Activated CD4-positive, CD25-positive, alpha-beta regulatory T cell (primary cell): ENCODE results near the gene MYLK4.

Source experiments
- DNase-seq, 4 experiments: peaks; one replicate each; lab custom pipeline; 2025; lab: John Stamatoyannopoulos, UW

MYLK4 gene

GRCh38 chr6:2750832-2751231 lies at the start of gene MYLK4:
MYLK4 (minus strand) TSS chr6:2750922; CDS start chr6:2749294, 1,628 bp downstream.
- no peak for DNase-seq

- no peak for DNase-seq
Measured at GRCh38 chr6:2799936-2800527, 49.3 kb upstream of the MYLK4 start.

GRCh38 chr6:2798586-2799134 lies 47.9 kb upstream of the MYLK4 start:
- no peak for DNase-seq

DNA sequence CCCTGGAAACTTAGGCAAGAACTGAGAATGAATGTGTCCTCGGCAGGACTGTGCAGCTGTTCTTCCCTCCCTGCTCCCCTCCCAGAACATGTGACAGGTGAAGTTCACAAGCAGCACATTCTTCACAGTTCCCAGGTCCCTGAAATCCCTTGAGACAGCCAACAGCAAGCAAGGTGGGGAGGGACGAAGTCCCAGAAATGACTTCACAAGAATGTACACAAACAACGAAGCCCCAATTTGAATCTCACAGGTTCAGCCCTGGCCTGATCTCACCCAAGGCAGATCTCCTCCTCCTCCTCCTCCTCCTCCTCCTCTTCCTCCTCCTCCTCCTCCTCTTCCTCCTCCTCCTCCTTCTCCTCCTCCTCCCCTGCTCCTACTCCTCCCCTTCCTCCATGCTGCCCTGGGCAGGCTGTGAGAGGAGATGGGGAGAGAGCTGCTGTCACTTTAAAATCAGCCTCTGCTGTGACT lies 46.9 kb upstream of the MYLK4 start:
- no peak for DNase-seq

- DNase-seq = no peak
Measured at GRCh38 chr6:2796861-2797260, 46.1 kb upstream of the MYLK4 start.

DNA sequence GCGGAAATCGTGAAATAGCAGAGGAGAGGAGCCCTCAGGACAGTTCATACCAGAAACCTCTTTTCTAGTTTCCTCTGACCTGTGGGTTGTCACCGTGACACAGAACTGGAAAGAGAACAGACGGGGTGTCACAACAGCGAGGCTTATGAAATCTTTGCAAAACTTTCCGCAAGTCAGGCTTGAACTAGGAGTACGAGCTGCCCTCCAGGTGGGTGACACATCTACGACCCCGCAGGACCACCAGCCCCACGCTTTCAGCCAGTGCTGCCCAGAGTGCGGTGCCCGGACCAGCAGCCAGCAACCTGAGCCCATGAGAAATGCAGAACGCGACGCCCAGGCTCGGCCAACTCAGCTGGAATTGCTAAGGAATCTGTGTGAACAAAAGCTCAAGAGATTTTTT lies 45.2 kb upstream of the MYLK4 start:
- DNase-seq = no peak

DNA sequence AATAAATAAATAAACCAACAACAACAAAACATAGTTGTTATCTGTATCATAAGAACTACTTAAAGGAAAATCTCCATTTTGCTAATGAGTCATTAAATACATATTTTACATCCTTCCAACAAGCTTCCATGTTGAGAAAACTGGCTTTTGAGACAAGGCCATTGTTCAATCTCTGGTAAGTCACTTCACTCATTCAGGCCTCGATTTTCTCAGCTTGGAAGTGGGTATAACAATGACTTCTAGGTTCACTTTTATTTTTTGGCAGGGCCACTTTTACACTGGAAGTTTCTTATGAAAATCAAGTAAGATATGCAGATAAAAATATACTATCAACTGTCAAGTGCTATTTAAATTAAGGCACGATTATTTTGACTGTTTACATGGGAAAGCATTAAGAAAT lies 44.4 kb upstream of the MYLK4 start:
- DNase-seq = no peak

- DNase-seq = no peak
Measured at GRCh38 chr6:2794171-2794730, 43.5 kb upstream of the MYLK4 start.

DNA sequence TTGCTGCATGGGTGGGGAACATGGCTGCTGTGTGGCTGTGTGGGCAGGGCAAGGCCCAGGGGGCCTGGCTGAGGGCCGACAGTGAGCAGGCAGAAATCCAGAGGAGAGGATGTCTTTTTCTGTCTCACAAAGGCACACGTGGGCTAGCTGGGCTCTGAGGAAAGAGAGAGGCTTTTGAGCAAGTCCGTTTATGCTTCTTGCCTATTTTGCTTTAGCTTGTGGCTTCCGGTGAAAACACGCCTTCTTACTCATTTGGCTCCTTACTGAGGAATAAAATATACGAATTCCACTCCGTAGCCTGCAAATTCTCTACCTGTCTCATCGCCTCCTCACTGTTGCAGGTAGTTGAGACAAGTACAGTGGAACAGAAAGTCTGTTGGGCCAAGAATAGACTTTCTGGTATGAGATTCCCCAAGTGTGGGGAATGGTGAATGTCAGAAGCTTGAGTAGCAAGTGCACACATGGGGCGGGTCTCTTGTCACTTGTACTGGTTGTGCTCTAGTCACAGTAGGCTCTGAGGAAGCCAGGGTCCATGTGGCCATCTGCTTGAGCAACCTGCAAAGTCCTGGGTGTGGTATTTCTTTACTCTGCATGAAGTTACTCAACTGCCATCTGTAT lies 42.9 kb upstream of the MYLK4 start:
- no peak for DNase-seq

GRCh38 chr6:2792330-2793110 lies 41.8 kb upstream of the MYLK4 start:
- DNase-seq = no peak

DNA sequence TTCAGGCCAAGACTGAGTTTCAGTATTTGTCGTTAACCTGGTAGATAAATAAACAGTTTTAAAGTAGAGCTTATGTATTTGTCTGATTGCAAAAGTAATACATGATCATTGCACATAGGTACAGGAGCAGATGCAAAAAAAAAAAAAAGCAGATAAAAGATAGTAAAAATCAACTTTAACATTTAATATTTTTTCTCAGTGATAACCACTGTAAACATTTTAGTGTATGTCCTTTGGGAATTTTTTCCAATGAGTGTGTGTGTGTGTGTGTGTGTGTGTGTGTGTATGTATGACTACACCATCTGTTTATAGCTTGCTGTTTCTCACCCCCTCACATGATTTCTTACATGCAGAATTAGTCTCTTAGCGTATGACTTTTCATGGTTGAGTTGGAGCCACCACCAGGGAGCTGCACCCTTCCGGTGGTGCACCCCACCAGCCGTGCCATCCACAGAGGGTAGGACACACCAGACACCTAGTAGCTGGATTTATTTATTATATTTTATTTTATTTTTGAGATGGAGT lies 40.8 kb upstream of the MYLK4 start:
- no peak for DNase-seq

GRCh38 chr6:2790588-2791449 lies 40.1 kb upstream of the MYLK4 start:
- DNase-seq = no peak

DNA sequence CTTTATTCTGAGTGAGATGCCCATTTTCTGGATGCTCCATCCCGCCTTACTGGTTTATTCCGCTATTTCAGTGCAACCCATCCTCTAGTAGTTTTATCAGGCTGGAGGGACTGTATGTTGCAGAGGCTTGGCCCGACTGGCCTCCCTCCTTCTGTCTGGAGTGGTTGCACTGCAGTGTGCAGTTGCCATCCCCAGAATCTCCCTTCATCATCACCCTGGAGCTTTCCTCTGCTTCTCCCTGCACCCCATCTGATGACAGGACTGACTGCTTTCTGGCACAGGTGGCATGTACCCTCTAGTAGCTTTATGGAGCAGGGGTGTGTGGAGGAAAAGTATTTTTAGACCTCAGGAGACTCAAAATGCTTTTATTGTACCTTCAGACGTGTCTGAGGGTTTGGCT lies 35.5 kb upstream of the MYLK4 start:
- no peak for DNase-seq

- no peak for DNase-seq
Measured at GRCh38 chr6:2784930-2785329, 34.2 kb upstream of the MYLK4 start.

DNA sequence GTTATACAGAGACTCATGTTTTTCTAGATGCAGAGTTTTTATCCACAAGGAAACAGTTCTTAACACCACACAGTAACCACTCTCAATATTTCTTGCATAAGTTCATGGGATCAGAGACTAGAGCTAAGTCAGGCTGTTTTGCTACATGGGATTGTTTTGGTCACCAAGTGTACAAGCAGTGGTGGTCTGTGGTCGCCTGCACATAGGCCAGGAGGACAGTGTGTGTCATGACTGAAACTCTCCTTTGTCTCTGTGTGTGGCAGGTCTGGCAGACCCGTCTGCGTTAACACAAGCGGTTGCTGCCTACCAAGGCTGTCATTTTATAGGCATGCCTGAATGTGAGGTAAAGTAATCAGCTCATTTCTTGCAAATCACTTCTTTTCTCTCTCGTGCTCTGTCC lies 33.3 kb upstream of the MYLK4 start:
- DNase-seq = no peak

DNA sequence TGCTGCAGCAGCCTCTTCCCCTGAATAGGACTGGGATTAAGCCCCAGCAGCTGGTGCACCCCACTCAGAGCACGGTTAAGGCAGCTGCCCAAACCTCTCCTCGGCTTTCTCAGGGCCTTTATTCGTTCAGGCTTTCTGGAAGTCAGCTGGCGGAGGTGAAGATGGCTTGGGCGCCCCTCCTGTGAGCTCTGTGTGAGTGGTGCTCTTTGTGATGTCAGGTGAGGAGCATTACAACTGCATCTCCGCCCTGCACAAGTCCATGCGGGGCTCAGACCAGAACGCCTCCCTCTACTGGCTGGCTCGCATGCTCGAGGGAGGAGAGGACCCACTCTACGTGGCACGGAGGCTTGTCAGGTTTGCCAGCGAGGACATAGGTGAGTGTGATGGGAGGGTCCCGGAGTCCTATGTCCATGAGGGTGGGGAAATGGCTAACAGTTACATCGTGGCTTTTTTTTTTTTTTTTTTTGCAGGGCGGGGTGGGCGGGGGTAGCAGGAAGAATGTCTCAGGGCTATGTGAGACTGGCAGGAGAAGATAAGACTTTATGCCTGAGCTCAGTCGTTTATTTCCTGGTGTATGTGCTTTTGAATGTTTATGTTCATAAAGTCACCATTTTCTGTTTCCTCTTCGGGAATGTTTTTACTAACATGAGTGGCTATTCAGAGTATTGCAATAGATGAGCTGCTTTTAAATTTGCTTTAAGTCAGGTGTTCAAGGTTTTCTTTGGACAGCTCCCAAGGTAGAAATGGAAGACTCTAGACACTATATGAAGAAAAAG lies 32.7 kb upstream of the MYLK4 start:
- no peak for DNase-seq

GRCh38 chr6:2782825-2783187 lies 32.1 kb upstream of the MYLK4 start:
- no peak for DNase-seq

GRCh38 chr6:2782356-2782708 lies 31.6 kb upstream of the MYLK4 start:
- no peak for DNase-seq

DNA sequence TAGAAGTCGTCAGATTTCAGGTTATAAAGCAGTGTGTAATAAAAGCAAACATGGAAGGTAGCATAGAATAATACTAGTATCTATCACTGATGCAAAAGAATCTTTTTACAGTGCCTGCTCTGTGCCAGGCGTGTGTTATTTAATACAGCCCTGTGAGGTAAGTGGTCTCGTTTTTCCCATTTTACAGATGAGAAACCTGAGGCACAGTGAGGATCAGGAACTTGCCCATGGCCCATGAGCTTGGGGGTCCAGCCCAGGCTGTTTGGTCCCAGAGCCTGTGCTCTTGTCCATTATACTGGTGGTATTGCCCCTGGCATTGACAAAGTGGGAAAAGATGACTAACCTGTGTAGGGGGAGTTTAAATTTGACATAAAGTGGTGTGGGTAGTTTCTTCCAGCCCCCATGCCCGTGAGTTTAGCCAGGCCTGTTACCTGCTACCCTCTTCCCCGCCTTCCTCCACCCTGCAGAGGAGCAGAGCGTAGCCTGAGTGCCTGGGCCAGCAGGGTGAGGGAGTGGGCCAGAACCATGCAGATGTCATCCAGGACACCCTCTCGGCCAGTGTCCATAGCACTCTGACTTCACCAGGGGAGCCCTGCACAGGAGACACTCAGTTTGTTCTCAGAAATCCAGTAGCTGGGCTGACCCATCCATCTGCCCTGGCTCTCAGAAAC lies 31.1 kb upstream of the MYLK4 start:
- DNase-seq = no peak

DNA sequence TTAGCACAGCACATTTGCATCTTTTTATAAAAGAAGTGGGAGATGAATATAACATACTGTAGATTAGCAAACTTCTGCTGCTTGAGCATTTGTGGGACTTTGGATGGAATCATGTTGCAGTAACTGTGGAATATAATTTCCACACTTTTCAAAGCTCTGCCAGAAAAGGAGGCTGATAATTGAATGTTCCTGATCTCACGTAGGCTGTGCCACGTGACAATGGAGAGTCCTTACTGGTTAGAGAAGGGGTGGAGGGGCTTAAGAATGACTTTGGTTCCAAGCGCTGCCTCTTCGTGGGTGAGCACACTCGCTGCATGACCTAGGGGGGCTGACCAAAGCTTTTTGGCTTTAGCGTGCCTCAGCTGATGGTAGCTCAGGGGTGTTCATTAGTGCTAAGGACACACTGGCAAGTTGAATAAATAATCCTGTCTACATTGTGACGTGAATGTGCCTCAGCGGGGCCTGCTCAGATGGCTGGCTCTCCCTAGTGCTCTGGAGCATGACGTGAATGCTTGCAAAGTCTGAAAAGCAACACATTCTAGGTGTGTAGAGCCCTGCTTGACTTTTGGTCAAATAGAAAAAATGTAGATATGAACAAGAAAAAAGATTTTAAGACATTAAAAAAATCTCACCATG lies 29.5 kb upstream of the MYLK4 start:
- DNase-seq = no peak
